D341Med (cell line): Measurements from ENCODE around the gene CD93.

ENCODE experiments used
- DNase-seq: peaks from one replicate; pipeline ENCODE4 v3.0.0; 2012; ENCODE audit warnings: low spot score

Gene CD93

DNA sequence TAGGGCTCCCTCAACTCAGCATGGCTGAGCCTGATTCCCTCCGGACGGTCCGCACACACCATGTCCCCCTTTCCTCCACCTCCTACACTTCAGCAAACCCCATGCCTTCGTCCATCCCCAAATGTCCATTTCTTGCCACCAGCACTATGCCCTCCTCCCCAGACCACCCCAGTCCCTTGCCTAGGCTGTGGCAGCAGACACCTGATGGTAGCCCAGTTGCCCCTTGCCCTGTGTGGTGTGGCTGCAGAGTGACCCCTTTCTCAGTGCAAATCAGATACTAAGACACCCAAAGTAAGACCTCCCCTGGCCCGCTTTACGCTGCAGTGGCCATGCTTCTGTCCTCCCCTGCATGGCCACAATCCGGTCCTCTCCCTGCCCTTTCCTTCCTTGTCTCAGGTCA is 34.1 kb upstream of the CD93 start:
- DNase-seq, result no peak

DNA sequence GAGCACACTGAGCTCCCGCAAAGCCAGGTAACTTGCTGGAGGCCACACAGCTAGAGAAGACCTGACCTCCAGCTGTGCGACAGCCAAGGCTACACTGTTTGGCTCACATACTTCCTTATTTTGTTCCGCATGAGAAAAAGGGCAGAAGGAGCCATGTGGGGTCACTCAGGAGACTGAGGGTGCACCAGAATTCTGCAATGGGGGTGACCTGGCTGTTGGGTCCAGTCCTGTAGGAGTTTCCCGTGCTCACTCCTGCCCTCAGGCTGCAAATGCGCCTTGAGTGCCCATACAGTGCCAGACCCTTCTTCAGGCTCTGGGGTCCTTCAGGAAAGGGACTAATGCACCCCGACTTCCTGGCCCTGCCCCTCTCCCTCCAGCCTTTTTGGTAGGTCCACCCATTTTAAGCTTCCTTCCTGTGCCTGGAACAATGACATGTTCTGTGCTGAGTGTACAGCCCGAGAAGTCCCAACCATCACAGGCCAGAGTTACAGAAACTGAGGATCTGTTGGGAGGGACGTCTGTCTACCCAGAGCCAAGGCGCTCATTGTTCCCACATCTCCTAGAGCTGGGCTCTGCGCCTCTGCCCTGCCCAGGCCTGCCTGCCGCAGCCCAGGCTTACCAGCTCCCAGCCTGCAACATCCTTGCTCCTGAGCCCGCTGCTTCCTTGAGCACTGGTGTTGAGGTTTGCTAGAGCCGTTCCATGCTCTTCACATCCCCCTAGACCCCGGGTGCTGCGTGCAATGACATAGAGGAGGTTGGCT is 33.5 kb upstream of the CD93 start:
- no peak for DNase-seq

DNA sequence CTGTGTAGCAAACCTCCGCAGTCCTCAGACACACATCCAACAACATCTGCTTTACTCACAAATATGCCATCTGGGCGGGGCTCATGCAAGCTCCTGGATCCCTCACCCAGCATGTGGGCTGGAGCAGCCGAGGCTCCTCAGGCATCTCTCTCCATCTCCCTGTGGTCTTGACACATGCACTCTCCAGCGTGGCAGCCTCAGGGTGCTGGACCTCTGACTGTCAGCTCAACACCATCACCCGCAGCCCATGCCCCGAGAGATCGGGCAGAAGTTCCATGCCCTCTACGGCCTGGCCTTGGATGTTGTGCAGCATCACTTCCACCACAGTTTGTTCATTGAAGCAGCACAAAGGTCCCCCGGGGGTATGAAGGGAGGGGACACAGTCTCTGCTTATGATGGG is 32.6 kb upstream of the CD93 start:
- no peak for DNase-seq

DNA sequence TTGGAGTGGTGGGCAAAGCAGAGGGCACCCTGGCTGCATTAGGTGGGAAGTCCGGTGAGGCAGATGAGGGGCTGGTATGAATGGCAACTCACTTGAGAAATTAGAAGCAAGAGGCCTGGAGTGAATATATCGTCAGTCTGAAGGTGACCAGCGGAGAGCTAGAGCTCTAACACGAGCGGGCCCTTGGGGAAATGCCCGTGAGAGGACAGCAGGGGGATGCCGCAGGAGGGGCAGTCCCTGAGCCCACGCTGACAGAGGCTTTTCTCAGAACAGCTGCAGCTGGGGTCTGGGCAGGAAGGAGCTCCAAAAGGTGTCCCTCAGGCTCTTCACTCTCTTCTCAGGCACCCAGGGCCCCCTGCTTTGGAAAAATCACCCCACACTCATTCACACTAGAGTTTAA is 32.0 kb upstream of the CD93 start:
- no peak for DNase-seq

DNA sequence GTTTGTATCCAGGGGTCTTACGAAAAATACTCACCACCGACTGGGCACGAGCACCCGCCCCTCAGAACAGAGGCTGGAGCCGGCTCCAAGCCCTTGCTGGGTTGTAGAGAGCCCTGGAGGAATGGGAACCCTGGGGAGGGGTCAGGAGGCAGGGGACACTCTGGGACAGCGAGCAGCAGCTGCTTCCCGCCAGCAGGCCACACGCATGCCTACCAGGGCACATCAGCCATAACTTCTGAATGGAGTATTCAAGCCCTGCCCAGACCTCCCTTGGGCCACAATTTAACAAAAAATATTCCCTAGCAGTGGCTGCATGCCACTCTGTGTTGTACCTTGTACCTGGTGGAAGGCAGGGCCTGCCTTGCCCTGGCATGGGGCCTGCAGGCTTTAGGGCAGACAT is 31.6 kb upstream of the CD93 start:
- DNase-seq, result no peak

DNA sequence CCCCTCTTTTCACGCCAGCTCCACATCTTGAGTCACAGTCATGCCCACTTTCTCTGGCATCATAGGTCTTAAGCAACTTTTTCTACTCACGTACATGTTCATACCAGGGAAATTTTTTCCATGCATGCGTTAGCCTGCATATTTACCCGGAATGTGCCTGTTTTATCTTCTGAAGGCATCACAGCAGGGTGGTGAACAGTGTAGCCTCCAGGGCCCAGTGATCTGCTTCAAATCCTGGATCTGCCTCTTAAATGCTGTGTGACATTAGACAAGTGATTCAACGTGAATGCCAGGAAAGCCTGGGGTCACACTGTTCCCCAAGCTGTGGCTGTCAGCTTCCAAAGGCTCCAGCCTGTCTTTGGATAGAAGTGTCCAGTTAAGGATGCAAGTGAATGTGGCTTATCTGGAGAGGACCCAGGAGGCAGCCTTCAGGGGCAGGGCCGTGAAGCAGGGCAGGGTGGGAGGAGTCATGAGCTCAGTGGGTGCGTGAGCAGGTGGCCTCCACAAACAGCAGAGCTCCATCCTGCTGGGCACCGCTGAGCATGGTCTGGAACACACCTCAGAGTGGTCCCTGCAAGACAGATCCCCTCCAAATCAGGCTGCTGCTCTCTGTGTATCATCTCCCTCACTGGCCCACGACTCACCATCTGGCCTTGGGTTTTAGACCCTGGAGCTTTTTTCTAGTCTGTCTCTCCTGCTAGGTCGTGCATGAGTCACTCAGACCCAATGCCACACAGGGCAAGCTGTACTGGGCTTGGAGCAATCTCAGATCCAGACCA is 30.4 kb upstream of the CD93 start:
- no peak for DNase-seq

DNA sequence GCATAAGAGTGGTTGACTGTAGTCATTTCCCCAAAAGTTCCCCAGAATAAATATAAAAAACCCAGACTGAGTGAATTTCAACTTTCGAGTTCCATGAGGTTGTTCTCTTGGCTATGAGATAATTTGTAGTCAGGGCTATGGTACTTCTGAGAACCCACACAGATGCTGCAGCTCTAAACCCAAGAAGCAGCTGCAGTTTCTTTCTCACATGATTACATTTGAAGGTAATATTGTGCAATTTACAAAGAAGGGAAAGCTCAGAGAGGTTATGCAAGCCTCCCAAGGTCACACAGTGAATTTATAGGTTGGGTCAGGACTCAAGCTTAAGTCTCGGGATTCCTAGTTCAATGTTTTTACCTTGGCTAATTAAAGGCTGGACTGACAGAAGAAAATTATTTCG is 29.7 kb upstream of the CD93 start:
- no peak for DNase-seq

DNA sequence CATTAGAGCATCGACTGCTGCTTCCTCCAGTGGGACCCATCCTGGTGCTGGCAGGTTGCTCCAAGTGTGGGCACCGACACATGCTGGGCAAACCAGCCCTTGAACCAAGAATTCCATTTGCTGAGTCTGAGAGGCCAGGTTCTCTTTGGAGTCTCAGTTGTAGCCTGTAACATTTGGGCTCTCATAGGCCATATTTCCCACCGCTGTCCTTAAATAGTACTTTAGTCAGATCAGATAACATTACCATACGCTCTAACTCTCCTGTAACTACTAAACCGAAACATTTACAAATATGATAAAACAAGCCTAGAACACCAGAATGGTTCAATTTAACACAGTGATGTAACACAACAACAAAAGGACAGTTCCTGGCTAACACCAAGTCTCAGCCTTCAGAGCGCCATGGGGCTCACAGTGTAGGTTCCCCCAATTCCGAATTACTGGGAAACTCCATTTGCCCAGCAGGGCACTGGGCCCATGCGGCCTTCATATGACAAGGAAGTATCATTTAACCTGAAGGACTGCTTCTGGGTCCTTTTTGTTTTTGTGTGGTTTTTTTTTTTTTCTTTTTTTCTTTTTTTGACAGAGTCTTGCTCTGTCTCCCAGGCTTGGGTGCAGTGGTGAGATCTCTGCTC is 28.4 kb upstream of the CD93 start:
- no peak for DNase-seq

DNA sequence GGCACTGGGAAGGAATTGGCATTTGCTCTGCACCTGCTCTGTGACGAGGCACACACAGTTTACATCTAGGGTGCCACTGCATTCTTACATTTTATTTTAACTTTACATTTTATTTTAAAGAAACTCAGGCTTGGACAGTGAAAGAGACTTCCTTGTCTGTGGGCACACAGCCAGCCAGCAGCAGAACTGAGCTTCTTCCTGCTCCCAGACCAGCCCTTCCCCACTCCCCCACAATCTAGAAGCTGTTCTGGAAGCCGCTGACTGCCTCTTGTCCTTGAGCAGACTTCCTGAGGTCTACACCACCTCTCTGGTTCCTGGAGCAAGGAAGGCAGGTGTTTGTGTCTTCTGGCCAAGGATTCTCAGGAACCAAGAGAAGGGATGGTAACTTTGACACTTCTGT is 27.9 kb upstream of the CD93 start:
- no peak for DNase-seq

DNA sequence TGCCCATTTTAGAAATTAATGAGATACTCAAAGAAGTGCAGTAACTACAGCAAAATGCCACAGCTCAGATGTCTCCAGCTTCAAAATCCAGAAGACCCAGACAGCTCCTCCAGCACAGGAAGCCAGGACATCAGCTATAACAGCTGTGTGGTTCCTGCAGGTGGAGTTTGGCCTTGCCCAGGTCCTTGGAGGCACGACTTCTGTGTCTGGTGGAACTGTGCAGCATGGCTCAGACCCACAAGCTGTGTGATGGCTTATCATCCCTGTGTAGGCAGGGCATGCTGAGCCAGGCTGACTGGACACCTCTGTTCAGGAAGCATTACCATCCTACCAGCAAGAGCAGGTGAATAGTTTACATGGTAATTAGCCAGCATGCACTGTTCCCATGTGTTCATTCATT is 26.5 kb upstream of the CD93 start:
- DNase-seq, result no peak

DNA sequence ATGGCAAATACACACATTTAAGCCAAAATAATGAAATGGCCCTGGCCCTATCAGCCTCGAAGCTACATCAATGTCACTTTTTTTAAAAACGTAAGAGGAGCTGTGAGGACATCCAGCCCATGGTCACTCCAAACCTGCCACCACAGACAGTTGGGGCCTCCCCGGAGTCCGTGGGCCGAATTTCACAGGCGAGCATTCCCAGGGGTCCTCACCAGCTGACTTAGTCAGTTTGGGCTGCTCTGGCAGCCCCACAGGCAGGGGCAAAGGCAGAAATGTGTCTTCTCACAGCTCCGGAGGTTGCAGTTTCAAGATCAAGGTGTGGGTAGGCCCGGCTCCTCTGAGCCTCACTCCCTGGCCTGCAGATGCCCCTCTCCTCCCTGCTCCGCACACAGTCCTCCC is 25.8 kb upstream of the CD93 start:
- no peak for DNase-seq

DNA sequence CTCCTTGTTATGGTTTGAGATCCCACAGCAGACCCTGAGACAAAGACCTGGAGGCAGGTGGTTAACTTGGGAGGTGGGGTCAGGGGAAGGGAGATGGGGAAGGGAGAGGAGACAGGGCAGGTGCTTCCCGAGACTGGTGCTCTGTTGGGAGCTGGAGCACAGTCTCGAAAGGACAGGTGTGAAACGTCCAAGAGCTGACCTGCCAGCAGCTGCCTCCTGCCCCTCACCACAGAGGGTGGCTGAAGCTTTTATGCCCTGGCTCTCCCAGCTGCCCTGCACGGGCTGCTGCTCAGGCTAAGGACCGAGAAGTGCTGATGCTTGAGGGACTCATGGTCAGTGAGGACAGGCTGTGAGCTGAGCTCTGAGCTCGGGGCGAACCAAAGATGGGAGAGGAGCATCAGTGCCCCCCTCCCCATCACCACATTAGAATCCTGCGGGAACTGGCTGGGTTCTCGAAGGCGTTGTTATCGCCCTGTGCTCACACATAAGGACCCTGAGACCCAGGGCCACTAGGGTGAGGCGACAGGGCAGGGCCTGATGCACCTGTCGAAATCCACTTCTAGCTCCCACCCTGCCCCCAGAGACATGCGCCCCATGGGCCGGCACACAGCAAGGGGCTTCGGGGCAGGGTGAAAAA is 25.3 kb upstream of the CD93 start:
- no peak for DNase-seq

DNA sequence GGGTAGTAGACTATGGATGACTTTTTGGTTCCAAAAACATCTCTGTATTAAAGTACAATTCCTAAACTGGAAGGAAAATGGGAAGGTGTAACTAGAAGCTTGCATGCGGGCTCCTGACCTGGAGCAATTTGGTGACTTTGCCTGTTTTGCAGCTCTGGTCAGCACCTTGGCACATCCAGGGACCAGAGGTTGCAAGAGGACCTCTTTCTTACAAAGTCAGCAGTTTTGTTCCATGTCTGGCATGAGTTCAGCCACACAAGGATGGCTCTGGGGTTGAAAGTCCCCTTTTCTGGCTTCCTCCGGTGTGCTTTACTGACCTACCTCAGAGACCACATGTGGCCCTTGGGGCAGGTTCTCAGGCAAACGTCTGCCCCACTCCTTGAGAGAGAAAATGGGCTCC is 22.7 kb upstream of the CD93 start:
- DNase-seq, result no peak

DNA sequence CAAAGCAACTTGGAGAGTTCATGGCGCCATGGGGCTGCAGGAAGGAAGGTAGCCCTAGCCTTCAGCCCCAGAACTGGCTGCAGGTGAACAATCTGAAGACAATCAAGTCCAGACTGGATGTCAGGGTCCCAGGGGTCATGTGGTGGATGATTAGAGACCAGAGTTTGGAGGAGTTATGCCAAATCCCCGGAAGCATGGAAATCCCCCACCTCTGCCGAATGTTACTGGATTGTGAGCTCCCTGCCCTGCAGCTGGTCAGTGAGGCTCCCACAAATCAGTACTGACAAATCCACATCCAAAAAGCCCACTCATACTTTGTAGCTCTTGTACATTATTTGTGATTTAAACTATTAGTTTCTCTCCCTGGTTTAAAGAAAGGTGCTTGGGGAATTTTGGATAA is 21.3 kb upstream of the CD93 start:
- DNase-seq, result no peak

DNA sequence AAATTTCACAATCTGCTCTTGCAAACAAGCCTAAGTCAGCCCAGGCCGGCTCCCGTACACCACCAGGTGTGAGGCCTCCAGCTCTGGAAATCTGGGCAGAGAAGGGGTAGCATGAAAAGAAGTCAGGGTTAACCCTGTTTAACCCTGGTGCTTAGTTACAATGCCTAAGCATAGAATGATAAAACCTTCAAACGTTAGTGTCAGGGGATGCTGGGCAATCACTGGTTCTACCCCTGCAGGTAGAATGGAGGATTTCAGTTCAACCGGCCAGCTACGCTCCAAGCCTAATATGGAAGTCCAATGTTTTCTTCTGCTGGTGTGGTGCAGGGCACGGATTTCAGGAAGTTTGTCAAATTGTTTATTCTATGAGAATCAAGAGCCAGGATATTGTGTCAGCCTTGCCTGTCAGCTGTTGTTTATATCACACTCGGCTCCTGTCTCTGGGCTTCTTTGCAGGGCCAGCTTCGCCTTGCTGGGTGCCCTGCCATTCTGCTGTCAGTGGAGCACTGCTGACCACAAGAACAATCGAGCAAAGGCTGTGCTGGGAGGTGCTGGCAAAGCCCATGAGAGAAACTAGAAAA is 20.2 kb upstream of the CD93 start:
- DNase-seq, result no peak

DNA sequence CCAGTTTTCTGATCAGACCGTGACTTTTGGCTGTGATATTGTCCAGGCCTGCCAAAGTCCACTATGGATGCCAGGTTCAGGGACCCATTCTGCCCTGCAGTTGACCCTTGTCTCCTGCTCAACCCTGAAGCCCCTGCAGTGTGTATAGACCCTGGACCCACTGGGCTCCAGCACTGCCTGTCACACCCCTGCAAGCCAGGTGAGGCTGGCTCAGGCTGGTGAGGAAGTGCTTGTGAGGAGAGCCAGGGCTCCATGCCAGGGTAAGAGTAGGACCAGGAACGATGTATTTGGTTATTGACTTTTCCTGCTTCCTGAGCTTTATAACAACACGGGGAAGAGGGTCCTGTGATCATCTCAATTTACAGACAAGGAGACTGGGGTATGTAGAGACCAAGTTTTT is 19.1 kb upstream of the CD93 start:
- DNase-seq, result no peak

DNA sequence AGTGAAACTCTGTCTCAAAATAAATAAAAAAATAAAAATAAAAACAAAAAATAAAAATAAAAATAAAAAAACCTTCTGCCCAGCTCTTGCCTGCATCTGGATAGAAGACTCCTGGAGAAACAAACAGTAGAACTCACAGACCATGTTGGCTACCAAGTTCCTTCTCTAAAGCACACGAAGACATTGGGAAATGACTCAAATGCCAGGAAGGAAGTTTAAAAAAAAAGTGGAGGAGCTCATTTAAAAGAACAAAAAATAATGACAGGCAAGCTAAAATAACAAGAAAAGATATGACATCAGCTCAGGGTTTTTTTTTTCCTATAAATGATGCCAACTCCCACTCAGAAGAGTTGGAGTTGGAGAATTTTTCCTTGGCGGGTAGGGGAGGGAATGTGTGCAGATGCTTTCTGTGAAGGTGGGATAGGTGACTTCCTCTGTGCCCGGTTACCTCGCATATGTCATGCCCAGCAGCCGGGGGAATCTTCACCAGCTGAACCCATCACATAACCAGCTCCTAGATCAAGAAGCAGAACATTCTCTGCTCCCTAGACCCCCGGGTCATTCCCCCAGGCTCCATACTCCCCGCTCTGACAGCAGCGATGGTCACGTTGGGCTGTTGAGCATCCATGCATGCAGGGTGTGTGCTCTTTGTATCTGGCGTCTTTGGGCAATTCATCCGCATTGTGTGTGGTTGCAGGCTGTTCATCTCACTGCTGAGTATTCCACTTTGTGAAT is 17.3 kb upstream of the CD93 start:
- DNase-seq, result no peak

DNA sequence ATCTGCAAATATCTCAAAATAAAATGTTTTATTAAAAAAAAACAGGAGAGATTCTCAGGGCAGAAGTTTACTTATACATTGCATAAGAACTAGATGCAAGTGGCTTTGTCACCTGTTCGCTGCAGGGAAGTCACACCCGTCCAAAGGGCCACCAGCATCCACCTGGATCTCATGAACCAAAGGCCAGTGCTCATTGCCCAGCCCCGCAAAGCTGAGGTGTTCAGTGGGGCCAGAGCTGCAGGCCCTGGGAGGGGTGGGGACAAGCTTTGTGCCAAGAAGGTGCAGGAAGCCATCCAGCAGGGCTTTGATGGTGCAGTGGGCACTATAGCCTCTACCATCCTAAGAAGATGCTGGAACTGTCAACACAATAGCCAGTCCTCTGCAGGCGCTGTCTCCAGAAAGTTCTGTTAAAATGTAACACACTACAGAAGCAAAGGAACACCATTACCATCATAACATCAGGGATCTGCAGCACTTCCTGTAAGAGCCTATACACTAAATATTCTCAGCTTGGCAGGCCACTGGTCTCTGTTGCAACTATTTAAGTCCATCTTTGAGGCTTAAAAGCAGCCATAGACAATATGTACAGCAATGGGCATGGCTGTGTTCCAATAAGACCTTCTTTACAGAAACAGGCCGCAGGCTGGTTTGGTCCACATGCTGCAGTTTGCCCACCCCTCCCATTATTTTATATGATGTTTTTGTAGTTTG is 15.7 kb upstream of the CD93 start:
- DNase-seq, result no peak

DNA sequence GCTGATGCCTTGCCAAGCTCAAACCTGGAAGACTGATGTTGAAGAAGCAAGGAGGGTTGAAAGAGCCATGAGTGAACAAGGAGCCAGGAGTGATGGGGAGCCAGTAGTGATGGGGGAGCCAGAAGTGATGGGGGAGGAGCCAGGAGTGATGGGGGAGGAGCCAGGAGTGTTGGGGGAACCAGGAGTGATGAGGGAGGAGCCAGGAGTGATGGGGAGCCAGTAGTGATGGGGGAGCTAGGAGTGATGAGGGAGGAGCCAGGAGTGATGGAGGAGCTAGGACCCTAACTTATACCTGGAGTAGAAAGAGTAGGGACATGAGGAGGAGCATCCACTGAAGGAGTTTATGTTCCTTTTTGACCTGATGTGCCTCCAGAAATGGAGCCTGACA is 14.6 kb upstream of the CD93 start:
- no peak for DNase-seq

DNA sequence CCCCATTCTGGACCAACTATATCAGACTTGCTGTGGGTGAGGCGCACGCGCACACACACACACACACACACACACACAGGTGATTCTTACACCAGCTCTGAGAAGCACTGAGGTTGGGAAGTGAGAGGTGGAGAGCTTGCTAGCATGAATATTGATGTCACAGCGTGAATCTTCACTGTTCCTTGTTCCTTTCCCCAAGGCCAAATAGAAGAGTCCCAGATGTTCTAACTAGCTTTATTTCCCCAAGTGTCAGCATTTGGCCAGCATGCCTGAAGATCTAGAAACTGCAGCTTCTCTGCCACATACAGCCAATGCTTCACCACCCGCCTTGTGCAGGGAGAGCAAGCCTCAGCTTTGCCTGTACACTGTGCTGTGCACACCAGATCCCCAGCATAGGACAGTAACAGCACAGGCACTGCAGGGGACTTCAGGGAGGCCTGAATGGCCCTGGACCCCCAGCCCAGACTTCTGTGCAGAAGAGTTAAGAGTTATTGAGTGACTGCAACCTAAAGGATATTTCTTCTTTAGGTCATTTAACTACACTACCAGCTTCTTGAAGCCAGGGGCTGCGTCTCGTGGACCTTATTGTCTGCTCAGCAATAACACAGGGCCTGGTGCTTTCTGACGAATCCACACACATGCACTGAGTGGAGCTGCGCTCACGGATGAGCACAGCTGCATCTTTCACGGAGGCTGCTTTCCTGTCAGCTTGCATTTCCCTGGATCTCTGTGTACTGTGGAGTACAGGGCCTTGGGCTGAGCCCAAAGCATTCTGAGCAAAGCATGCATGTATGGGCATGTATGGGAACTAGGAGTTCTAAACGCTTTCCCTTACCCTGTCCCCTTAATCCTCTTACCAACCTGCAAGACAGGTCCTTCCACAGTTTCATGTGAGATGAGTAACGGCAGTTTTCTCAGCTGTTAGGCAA is 13.9 kb upstream of the CD93 start:
- DNase-seq, result no peak
